TTC549 (cell line): ENCODE data around the gene TNFAIP1.
"Not testable (repeated sequence)": the region's sequence is repeated elsewhere in the genome, so short reads cannot be mapped to it uniquely, and the experiment has no call there.

Experiments used
- FAIRE-seq: peaks from 2 replicates; lab custom pipeline; 2012; peaks lifted over from hg19 to GRCh38; lab: Jason Lieb, UNC

TNFAIP1 gene

GRCh38 chr17:28335201-28335958, at the start of gene TNFAIP1, which contains the start of gene IFT20:
TSS of gene TNFAIP1 (plus strand) at chr17:28335761. CDS start at chr17:28339522, 3,761 bp downstream.
TSS of gene IFT20 (minus strand) at chr17:28335472. CDS start at chr17:28331985, 3,487 bp downstream.
- FAIRE-seq: peak; percentile 97

DNA sequence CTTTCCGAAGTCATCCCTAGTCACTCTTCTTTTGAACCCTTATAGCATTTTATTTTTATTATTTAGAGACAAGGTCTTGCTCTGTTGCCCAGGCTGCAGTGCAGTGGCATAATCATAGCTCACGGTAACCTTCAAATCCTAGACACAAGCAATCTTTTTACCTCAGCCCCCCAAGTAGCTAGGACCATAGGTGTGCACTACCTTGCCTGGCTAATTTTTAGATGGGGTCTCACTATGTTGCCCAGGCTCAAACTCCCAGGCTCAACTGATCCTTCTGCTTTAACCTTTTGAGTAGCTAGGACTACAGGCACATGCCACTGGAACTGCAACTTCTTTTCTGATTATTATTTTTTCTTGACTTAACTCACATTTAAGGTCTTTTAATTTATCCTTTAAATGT, 49.6 kb upstream of the TNFAIP1 start:
- no peak for FAIRE-seq

- no peak for FAIRE-seq
Observed at GRCh38 chr17:28290703-28291102, 44.9 kb upstream of the TNFAIP1 start.

DNA sequence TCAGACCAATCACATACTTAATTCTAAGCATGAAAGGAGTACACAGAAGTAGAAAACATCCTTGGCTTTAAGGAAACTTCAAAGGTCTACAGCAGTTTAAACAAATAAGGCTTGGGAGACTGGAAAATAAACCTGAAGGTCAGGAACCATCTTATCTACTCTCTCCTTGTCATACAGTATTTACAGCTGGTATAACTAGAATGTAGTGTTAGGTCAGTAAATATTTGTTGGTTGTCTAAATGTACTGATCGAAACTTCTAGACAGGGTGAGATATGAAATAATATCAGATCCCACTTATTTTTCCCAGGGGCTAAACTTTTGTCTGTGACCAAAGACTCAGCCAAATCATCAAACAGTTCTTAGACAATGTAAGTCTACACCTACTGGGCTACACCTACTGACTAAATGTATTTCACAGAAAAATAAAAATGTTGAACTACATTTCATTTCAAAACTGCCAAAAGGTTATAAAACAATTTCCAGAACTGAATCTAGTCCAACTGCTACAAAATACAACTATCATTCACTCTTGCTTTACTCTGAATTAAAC, 43.7 kb upstream of the TNFAIP1 start:
- FAIRE-seq: no peak

DNA sequence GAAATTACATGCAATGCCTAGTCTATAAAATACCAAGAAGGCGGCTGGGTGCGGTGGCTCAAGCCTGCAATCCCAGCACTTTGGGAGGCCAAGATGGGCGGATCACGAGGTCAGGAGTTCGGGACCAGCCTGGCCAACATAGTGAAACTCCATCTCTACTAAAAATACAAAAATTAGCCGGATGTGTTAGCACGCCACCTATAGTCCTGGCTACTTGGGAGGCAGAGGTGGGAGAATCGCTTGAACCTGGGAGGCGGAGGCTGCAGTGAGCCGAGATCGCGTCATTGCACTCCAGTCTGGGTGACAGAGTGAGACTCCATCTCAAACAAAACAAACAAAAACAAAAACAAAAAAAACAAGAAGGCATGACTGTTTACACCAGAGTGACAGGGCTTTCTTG, 42.7 kb upstream of the TNFAIP1 start:
- not testable (repeated sequence) for FAIRE-seq

GRCh38 chr17:28293994-28294393, 41.6 kb upstream of the TNFAIP1 start:
- FAIRE-seq: no peak

- no peak for FAIRE-seq
Observed at GRCh38 chr17:28295677-28296578, 39.6 kb upstream of the TNFAIP1 start.

GRCh38 chr17:28298449-28298848, 37.1 kb upstream of the TNFAIP1 start:
- no peak for FAIRE-seq

DNA sequence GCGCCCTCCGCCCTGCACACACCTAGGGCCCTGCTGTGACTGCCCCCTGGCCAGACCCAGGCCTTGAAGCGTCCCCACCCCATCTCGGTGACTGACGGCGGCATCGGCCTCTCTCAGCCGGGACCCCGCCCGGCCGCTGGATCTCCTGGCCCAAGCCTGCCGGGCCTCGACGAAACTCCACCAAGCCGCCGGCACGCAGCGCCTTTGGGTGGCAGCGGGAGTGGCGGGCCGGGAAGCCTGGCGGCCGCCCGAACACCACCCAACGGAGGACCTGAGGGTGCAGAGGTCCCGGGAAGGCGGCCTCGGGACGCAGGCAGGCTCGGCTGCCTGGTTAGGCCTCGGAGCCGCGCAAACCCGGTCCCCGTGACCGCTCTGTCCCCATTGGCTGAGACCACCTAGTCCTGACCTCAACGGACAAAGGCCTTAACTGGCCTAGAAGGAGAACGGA, 28.6 kb upstream of the TNFAIP1 start:
- FAIRE-seq: no peak

DNA sequence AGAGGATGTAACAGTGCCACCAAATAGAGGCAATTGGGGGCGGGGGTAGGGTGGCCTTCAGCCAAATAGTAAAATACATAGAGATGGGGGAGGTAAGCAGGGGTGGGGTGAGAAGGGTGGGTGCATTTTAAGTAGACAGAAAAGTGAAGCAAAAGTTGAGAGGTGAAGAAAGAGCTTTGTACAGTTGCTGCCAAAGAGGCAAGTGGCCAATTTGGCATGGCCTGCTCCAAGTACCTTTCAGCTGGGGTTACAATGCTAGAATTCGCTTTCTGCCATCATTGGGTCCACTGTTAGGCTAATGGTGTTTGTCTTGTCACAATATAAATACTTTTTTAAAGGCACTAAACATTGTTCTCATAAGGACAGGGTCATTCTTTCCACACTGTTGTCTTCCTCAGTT, 21.7 kb upstream of the TNFAIP1 start:
- FAIRE-seq: no peak

DNA sequence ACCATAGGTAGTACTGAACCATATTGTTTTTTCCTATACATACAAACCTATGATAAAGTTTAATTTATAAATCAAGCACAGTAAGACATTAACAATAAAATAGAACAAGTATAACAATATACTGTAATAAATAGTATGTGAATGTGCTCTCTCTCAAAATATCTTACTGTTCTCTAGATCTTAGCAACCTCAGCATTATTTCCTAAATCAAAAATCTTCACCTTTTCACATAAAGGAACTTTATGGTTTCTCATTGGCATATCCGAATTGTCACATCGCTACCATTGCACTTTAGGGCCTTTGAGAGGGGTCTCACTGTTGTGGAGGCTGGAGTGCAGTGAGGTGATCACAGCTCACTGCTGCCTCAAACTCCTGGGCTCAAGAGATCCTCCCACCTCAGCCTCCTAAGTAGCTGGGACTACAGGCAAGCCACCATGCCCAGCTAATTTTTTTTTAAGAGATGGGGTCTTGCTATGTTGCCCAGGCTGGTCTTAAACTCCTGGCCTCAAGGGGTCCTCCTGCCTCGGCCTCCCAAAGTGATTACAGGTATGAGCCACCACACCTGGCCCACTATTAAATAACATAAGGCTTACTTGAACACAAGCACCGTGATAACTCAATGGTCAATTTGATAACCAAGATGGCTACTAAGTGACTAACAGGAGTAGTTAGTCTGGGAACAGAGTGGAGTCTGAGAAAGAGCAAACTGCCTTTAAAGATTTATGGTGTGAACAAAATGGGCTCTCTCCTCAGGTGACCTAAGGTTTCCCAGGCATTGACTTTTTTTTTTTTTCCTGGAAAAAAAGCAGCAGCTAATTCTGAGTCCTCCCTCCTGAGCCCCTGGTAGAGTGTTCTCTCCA, 19.5 kb upstream of the TNFAIP1 start:
- no peak for FAIRE-seq

DNA sequence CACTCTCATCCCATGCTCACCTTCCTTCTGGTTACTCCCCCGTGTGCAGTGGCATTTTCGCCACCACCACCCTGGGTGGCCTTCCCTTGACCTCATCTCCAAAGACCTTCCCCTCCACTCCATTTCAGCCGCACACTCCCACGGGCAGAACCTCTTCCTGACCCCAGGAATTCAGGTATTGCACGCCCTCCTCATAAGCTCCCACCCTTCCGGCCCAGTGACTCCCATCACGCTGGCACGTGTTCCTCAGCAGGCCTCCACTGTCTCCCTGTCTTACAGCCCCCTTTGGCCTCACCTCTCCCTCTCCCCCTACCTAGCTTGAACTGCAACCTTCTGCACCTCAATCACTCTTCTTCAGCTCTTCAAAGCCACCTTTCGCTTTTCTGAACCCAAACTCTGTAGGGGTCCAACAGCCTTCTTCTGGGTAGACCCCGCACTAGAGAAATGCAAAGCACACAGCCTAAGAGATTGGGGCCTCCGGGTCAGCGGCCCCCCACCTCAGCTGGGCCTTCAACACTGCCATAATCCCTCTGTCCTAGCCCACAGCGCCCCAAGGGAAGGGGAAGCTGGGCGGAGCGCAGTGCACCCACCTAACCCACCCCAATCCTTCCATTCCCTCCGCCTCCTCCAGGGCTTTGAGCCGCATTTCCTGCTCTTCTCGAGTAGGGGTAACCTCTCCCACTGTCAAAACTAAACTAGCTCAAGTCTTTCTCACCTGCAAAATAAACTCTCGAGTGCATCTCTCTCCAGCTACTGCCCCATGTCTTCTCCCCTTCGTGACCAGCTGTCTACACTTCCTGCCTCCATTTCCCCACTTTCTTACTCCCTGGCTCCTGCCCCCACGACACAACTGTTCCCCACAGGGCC, 18.2 kb upstream of the TNFAIP1 start:
- FAIRE-seq: no peak

DNA sequence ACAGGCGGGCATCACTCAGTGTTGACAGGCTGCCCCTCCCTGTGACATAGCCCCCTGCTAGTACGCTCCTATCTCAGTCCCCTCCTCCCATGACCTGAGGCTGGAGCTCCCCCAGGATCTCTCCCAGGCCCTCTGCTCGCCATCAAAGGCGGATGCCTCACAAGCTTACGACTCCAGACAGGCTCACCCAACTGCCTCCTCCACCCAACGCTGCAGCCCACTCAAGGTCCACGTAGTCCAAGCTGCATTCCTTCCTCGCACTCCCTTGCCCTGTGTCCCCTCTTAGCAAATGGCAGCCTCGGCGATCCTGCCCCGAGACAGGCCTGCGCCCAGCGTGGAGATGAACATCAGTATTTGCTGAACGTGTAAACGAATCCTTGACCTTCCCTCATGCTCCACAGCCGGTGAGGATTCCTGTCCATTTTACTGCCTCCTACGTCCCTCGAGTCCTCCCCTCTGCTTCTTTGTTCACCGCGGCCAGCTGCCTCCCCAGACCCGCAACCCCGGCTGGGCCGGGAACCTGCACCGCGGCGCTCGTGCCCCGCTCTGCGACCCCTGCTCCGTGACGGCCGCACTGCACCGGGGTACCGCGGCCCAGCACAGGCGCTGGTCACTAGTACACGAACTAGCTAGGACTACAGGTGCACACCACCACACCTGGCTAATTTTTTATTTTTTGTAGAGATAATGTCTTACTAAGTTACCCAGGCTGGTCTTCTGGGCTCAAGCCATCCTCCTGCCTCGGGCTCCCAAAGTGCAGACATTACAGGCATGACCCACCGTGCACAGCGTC, 17.4 kb upstream of the TNFAIP1 start:
- no peak for FAIRE-seq

DNA sequence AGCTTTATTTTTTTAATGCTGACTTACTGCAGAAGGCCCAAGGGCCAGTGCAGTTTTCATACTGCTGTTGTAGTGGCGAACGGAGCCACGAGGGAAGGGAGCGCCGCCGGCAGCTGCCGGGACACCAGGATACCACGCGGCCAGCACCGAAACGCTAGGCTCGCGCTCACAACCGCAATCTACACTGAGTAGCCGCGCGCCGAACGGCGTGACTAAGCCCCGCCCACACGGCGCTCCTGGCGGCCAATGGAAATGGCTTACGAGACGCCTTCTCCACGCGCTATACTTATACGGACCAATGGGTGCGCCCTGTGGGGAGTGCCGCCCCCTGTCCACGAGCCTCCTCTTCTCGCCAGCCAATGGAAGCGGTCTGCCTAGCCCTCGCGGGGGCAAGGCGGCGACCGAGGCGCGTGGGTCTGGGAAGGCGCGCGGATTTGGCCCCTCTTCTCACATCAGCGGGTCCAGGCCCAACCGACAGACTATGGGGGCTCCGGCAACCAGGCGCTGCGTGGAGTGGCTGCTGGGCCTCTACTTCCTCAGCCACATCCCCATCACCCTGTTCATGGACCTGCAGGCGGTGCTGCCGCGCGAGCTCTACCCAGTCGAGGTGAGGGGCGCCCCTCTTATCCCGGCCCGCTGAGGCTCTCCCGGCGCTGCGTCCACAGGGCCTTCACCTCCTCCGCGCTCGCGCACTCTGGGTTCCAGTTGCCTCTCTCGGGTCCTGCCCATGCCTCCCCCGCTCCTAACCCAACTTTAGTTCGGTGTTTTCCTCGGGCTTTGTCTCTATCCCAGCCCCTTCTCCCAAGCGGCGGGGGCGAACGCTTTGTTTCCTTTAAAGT, 16.6 kb upstream of the TNFAIP1 start, which contains the start of gene TMEM97:
Gene TMEM97, plus strand, starts transcription at position 442 of the 839 bp plus-strand sequence. Its CDS starts 40 bp downstream, at position 482.
- peak; percentile 63 for FAIRE-seq

DNA sequence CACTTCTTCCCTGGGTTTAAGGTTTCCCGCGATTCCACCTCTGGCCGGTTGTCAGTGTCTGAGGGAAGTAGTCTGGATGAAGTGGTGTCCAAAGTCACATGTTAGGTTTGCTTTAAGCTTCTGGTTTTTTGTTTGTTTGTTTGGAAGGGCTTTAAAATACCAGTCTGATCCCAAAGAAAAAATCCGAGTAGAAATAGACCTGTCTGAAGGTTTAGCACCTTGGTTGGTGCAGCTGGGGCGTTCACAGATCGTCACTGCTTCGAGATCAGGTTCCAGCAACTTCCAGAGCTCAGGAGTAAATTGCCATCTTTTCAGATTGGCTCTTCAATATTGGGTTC, 16.0 kb upstream of the TNFAIP1 start:
- FAIRE-seq: no peak

DNA sequence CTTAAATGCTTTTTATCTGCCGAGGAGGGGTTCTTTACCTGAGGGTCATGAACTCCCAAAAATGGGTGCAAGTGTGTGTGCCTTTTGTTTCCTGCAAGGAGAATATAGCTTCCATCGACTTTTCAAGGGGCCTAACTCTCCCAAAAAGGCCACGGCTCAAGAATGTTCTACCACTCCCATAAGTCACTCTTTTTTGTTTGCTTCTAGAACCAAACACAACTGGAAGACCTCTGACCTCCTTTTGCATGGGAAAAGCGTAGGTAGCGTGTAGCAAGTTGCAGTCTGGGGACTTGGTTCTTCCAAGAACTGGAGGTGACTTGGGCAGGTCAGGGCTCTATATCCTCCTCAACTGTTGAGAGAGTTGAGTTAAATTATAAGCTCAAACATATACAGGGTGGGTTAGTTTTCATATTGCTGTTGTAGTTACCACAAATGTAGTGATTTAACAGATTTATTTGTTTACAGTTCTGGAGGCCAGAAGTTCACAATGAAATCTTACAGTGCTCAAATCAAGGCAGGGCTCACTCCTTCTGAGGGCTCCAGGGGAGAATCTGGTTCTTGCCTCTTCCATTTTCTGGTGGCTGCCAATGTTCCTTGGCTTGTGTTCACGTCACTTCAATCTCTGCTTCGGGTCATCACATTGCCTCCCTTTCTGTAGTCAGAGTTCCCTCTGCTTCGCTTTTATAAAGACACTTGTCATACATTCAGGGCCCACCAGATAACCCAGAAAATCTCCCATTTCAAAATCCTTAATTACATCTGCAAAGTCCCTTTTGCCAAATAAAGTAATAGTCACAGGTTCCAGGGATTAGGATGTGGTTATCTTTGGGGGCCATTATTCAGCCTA, 15.1 kb upstream of the TNFAIP1 start:
- FAIRE-seq: no peak

DNA sequence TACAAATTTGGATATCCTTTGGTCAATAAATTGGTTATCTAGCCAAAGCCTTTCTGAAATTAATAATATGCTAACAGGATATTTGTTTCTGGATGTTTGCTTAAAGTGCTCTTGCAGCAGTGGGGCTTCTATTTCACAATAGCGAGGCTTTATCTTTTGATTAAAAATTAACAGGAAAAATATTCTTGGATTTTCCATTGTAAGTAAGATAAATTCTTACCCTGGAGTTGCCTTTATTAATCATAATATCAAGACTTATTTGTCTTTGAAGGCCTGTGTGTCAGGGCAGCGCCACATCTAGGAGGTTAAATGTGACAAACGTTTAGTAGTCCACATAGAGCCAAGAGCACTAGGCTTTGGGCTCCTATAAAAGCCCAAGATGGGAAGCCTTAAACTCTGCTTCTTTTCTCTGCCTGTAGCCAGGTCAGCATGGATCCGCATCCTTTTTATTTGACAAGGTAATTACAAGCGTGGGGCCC, 11.3 kb upstream of the TNFAIP1 start:
- no peak for FAIRE-seq

DNA sequence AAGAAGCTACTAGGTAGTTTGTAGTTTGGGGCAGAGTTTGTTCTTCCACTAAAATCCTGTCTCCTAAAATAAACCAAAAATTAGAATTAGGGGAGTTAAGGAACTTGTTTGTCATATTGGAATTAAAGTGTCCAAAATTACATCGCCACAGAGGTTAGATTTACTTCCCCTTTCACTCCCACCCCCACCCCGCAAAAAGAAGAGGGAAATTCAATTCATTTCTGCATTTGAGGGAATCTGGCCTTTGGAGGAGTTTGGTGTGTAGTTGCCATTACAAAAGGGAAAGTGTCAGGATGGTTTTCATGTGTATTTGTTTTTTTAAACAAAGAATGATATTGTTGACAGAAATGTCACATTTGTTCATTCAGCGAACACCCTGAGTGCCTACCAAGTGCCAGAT, 10.8 kb upstream of the TNFAIP1 start:
- FAIRE-seq: no peak
